Keratinocyte (primary cell): ENCODE measurements around the gene MTPN.

Experiments used
- EZH2 ChIP-seq: IDR thresholded peaks from one replicate; pipeline ENCODE4 v1.6.1; 2012; ENCODE audit warnings: inconsistent platforms, mild to moderate bottlenecking, low read length, moderate library complexity
- TF ChIP-seq, protein P1 (sequence below), 3 experiments: IDR thresholded peaks in 1 of 3; conservative IDR thresholded peaks in 1 of 3; optimal IDR thresholded peaks in 1 of 3; 2 replicates in 2 of 3; 3 replicates in 1 of 3; pipeline versions ENCODE3 to v1.5.1; 2011; ENCODE audit warnings: low read length in 3 of 3, mild to moderate bottlenecking in 3 of 3, moderate library complexity in 2 of 3, control low read depth in 1 of 3, inconsistent platforms in 1 of 3; ENCODE audit not compliant: insufficient read depth in 2 of 3; ENCODE audit errors: extremely low read depth in 1 of 3

DNA sequence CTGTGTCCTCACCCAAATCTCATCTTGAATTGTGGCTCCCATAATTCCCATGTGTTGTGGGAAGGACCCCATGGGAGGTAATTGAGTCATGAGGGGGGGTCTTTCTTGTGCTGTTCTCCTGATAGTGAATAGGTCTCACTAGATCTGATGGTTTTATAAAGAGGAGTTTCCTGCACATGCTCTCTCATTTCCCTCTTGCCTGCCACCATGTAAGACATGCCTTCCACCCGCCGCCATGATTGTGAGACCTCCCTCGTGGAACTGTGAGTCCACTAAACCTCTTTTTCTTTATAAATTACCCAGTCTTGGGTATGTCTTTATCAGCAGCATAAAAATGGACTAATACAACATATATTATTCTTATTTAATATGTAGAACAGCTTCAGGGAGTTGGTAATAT, 29.0 kb upstream of the MTPN start:
- TF ChIP-seq, protein P1, sequence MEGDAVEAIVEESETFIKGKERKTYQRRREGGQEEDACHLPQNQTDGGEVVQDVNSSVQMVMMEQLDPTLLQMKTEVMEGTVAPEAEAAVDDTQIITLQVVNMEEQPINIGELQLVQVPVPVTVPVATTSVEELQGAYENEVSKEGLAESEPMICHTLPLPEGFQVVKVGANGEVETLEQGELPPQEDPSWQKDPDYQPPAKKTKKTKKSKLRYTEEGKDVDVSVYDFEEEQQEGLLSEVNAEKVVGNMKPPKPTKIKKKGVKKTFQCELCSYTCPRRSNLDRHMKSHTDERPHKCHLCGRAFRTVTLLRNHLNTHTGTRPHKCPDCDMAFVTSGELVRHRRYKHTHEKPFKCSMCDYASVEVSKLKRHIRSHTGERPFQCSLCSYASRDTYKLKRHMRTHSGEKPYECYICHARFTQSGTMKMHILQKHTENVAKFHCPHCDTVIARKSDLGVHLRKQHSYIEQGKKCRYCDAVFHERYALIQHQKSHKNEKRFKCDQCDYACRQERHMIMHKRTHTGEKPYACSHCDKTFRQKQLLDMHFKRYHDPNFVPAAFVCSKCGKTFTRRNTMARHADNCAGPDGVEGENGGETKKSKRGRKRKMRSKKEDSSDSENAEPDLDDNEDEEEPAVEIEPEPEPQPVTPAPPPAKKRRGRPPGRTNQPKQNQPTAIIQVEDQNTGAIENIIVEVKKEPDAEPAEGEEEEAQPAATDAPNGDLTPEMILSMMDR (optimal IDR thresholded peaks at IDR 0.05 in 1 of 3, IDR thresholded peaks at IDR 0.05 in 1 of 3, conservative IDR thresholded peaks at IDR 0.05 in 1 of 3; ENCODE audit: extremely low read depth in 1 of 3, insufficient read depth in 2 of 3, low read length in 3 of 3) = no peak
- TF ChIP-seq EZH2 = no peak
